CD4-positive, CD25-positive, alpha-beta regulatory T cell (primary cell): ENCODE data around the gene RAD51D. TPM values are rescaled to one million over a fixed set of nuclear protein-coding genes. Genes with fewer than 3 reads are reported as not detected.
"Not testable (repeated sequence)": the region's sequence is repeated elsewhere in the genome, so short reads cannot be mapped to it uniquely, and the experiment has no call there.

Experiments
- ATAC-seq, 2 donors: fragments of 150-1000 bp; cut with Tn5 transposase; one replicate each; pipeline ENCODE4 v1.10.0; 2021; ENCODE audit warnings: low read depth in 2 of 2, moderate number of reproducible peaks in 2 of 2, moderate library complexity in 1 of 2
- DNase-seq, 3 donors: peaks; one replicate each; pipeline versions ENCODE4 v3.0.0 to v3.0.0-alpha.2; 2012 to 2022; ENCODE audit warnings: mixed read lengths in 1 of 3
- H3K27ac ChIP-seq: one replicate; pipeline ENCODE4 v1.7.0; 2013; ENCODE audit warnings: mild to moderate bottlenecking, low read length; ENCODE audit not compliant: insufficient read depth, poor library complexity, severe bottlenecking
- H3K27me3 ChIP-seq: one replicate; pipeline ENCODE4 v1.7.0; 2013; ENCODE audit warnings: low read length; ENCODE audit not compliant: control insufficient read depth, insufficient read depth
- H3K36me3 ChIP-seq: one replicate; pipeline ENCODE4 v1.7.0; 2013; ENCODE audit warnings: mild to moderate bottlenecking, low read length, moderate library complexity; ENCODE audit not compliant: control insufficient read depth, insufficient read depth
- H3K4me1 ChIP-seq: 2 replicates; pipeline ENCODE4 v1.7.0; 2013; ENCODE audit warnings: mild to moderate bottlenecking, low read length; ENCODE audit not compliant: insufficient read depth, control insufficient read depth, poor library complexity, severe bottlenecking
- H3K4me3 ChIP-seq: one replicate; pipeline ENCODE4 v1.7.0; 2013; ENCODE audit warnings: low read depth, mild to moderate bottlenecking, low read length, moderate library complexity
- H3K9me3 ChIP-seq, 2 experiments: 1 replicate in 1 of 2; 2 replicates in 1 of 2; pipeline ENCODE4 v1.7.0; 2013; ENCODE audit warnings: low read length in 2 of 2, mild to moderate bottlenecking in 1 of 2, moderate library complexity in 1 of 2; ENCODE audit not compliant: control insufficient read depth in 2 of 2
- H3K27ac Mint-ChIP-seq, 3 donors: one replicate each; pipeline ENCODE4 v1.8.0; 2020 to 2022; ENCODE audit warnings: mild to moderate bottlenecking in 3 of 3, mixed read lengths in 3 of 3, moderate library complexity in 2 of 3
- H3K27me3 Mint-ChIP-seq: one replicate; pipeline ENCODE4 v1.8.0; 2022; ENCODE audit warnings: mild to moderate bottlenecking, mixed read lengths
- H3K36me3 Mint-ChIP-seq: one replicate; pipeline ENCODE4 v1.8.0; 2020; ENCODE audit warnings: mixed read lengths
- H3K4me1 Mint-ChIP-seq, 4 donors: one replicate each; pipeline ENCODE4 v1.8.0; 2020 to 2022; ENCODE audit warnings: mixed read lengths in 4 of 4, mild to moderate bottlenecking in 1 of 4
- H3K4me3 Mint-ChIP-seq, 4 donors: one replicate each; pipeline ENCODE4 v1.8.0; 2020 to 2022; ENCODE audit warnings: mild to moderate bottlenecking in 4 of 4, mixed read lengths in 4 of 4, moderate library complexity in 3 of 4
- H3K9me3 Mint-ChIP-seq, 7 donors: one replicate each; pipeline ENCODE4 v1.8.0; 2020 to 2022; ENCODE audit warnings: mixed read lengths in 7 of 7, mild to moderate bottlenecking in 3 of 7, moderate library complexity in 2 of 7
- polyA plus RNA-seq, 4 donors: library from polyadenylated mRNA; unstranded; fragments of 300-500 nt; fragmentation: Illumina TruSeq; gene quantifications; one replicate each; pipeline ENCODE4 v1.2.3, GENCODE V29; 2021
- total RNA-seq: library from RNA; stranded (reverse); gene quantifications from one replicate; pipeline ENCODE4 v1.2.3, GENCODE V29; 2022

Gene RAD51D
- total and polyA plus RNA-seq, 5 donors from 2014 or later = 7.0 to 11.7 (median 11.0) TPM

DNA sequence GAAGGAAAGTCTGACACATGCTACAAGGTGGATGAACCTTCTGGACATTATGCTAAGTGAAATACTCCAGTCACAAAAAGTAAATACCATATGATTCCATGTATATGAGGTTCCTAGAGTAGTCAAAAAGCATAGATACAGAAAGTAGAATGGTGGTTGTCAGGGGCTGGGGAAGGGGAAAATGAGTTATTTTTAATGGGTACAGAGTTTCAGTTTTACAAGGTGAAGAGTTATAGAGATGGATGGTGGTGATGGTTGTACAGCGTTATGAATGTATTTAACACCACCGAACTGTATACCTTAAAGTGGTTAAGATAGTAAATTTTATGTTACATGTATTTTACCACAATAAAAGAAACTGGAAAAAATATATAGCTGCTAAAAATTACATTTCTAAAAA is 17.9 kb downstream of the RAD51D start:
- Histone ChIP-seq H3K9me3 (no peaks in the 10 kb centered on the region), H3K27me3 (no peaks in the 10 kb centered on the region), H3K4me3 (no peak overlapping the region), H3K36me3 (peaks cover 51% of the 10 kb centered on the region), H3K4me1 (no peaks in the 10 kb centered on the region), H3K27ac (no peak overlapping the region)
- Mint-ChIP-seq H3K4me3 (no peak overlapping the region), H3K27ac (peak overlapping the region in 2 of 3 donors; percentile 42 to 56), H3K4me1 (peaks cover 2 to 12% (median 3%) of the 10 kb centered on the region in 4 donors), H3K27me3 (no peaks in the 10 kb centered on the region), H3K9me3 (no peaks in the 10 kb centered on the region), H3K36me3 (peaks cover 47% of the 10 kb centered on the region)
- DNase-seq (no peak), ATAC-seq (no peak)

GRCh38 chr17:35101036-35101435 is 18.6 kb downstream of the RAD51D start:
- Mint-ChIP-seq H3K27ac (no peak overlapping the region), H3K27me3 (no peaks in the 10 kb centered on the region), H3K36me3 (peaks cover 40% of the 10 kb centered on the region), H3K9me3 (no peaks in the 10 kb centered on the region), H3K4me1 (peaks cover 4 to 12% (median 7%) of the 10 kb centered on the region in 4 donors), H3K4me3 (no peak overlapping the region)
- H3K4me3 ChIP-seq = no peak overlapping the region
- H3K36me3 ChIP-seq = peaks cover 45% of the 10 kb centered on the region
- DNase-seq = no peak
- H3K27me3 ChIP-seq = no peaks in the 10 kb centered on the region
- H3K9me3 ChIP-seq = no peaks in the 10 kb centered on the region
- no peak for ATAC-seq
- no peaks in the 10 kb centered on the region for H3K4me1 ChIP-seq
- H3K27ac ChIP-seq = no peak overlapping the region

- Mint-ChIP-seq H3K9me3 (no peaks in the 10 kb centered on the region), H3K27me3 (no peaks in the 10 kb centered on the region), H3K4me1 (peaks cover 0 to 9% (median 6%) of the 10 kb centered on the region in 4 donors), H3K36me3 (peaks cover 35% of the 10 kb centered on the region), H3K27ac (peak overlapping the region in 1 of 3 donors; percentile 83), H3K4me3 (no peak overlapping the region)
- no peak for ATAC-seq
- Histone ChIP-seq H3K27ac (no peak overlapping the region), H3K4me3 (no peak overlapping the region), H3K4me1 (no peaks in the 10 kb centered on the region), H3K36me3 (peaks cover 35% of the 10 kb centered on the region), H3K27me3 (no peaks in the 10 kb centered on the region), H3K9me3 (no peaks in the 10 kb centered on the region)
- DNase-seq = no peak
Observed at GRCh38 chr17:35099908-35100307, 19.8 kb downstream of the RAD51D start.

- H3K36me3 ChIP-seq = peaks cover 25% of the 10 kb centered on the region
- H3K9me3 ChIP-seq = no peaks in the 10 kb centered on the region
- H3K27me3 ChIP-seq = no peaks in the 10 kb centered on the region
- H3K4me3 ChIP-seq = no peak overlapping the region
- no peaks in the 10 kb centered on the region for H3K9me3 Mint-ChIP-seq
- peaks cover 0 to 9% (median 3%) of the 10 kb centered on the region in 4 donors for H3K4me1 Mint-ChIP-seq
- peak overlapping the region in 1 of 3 donors; percentile 47 for H3K27ac Mint-ChIP-seq
- no peak for DNase-seq
- H3K4me3 Mint-ChIP-seq = no peak overlapping the region
- no peak for ATAC-seq
- no peaks in the 10 kb centered on the region for H3K27me3 Mint-ChIP-seq
- H3K27ac ChIP-seq = no peak overlapping the region
- peaks cover 24% of the 10 kb centered on the region for H3K36me3 Mint-ChIP-seq
- H3K4me1 ChIP-seq = no peaks in the 10 kb centered on the region
Observed at GRCh38 chr17:35097776-35098175, 21.9 kb downstream of the RAD51D start.

DNA sequence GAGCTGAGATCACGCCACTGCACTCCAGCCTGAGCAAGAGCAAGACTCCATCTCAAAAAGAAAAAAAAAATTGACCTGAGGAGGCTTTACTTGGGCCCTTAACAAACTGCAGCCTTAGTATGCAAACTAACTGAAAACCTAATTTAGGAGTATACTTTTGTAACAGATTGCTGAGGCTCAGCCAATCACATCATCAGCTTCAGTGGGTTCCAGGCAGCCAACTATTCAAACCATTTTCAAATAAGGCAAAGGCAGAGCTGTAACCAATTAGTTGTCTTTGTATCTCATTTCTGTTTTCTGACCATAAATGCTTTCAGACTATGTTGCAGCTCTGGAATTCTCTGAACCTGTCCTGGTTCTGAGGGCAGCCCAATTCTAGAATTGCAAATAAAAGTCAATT is 23.9 kb downstream of the RAD51D start:
- H3K4me3 ChIP-seq = no peak overlapping the region
- Mint-ChIP-seq H3K9me3 (no peaks in the 10 kb centered on the region), H3K36me3 (peaks cover 17% of the 10 kb centered on the region), H3K27ac (peak overlapping the region in 1 of 3 donors; percentile 83), H3K4me1 (peaks cover 0 to 10% (median 4%) of the 10 kb centered on the region in 4 donors), H3K4me3 (no peak overlapping the region), H3K27me3 (no peaks in the 10 kb centered on the region)
- H3K27ac ChIP-seq = no peak overlapping the region
- DNase-seq = no peak
- H3K27me3 ChIP-seq = no peaks in the 10 kb centered on the region
- no peaks in the 10 kb centered on the region for H3K9me3 ChIP-seq
- H3K4me1 ChIP-seq = no peaks in the 10 kb centered on the region
- H3K36me3 ChIP-seq = peaks cover 15% of the 10 kb centered on the region
- ATAC-seq = no peak

DNA sequence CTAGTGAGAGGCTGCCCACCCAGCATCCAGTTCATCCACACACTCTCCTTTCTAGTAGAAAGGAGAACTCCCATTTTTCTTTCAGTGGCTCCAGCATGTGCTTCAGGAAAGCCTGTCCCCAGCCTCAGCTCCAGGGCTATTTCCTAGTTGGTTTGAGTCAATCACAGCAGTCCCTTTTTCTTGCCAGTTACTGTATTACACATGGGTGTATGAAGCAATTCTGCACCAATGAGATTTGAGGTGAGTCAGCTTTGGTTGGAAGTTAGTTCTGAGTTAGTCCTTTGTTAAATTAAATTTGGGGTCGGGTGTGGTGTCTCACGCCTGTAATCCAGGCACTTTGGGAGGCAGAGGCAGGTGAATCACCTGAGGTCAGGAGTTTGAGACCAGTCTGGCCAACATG is 24.8 kb downstream of the RAD51D start:
- H3K27ac Mint-ChIP-seq = no peak overlapping the region
- H3K4me3 Mint-ChIP-seq = peak overlapping the region in 1 of 4 donors; percentile 66
- no peaks in the 10 kb centered on the region for H3K27me3 Mint-ChIP-seq

GRCh38 chr17:35090707-35091106 is 29.0 kb downstream of the RAD51D start:
- H3K9me3 Mint-ChIP-seq, H3K27me3 ChIP-seq: not testable (repeated sequence)

More for the DNA sequence above, 24.8 kb downstream of the RAD51D start:
- peaks cover 8% of the 10 kb centered on the region for H3K36me3 ChIP-seq
- Mint-ChIP-seq H3K36me3 (peaks cover 8% of the 10 kb centered on the region), H3K9me3 (no peaks in the 10 kb centered on the region), H3K4me1 (peaks cover 3 to 13% (median 4%) of the 10 kb centered on the region in 4 donors)
- H3K4me1 ChIP-seq = peaks cover 4% of the 10 kb centered on the region
- no peaks in the 10 kb centered on the region for H3K27me3 ChIP-seq
- no peak overlapping the region for H3K27ac ChIP-seq
- no peaks in the 10 kb centered on the region for H3K9me3 ChIP-seq
- no peak for DNase-seq
- ATAC-seq = no peak
- H3K4me3 ChIP-seq = no peak overlapping the region

DNA sequence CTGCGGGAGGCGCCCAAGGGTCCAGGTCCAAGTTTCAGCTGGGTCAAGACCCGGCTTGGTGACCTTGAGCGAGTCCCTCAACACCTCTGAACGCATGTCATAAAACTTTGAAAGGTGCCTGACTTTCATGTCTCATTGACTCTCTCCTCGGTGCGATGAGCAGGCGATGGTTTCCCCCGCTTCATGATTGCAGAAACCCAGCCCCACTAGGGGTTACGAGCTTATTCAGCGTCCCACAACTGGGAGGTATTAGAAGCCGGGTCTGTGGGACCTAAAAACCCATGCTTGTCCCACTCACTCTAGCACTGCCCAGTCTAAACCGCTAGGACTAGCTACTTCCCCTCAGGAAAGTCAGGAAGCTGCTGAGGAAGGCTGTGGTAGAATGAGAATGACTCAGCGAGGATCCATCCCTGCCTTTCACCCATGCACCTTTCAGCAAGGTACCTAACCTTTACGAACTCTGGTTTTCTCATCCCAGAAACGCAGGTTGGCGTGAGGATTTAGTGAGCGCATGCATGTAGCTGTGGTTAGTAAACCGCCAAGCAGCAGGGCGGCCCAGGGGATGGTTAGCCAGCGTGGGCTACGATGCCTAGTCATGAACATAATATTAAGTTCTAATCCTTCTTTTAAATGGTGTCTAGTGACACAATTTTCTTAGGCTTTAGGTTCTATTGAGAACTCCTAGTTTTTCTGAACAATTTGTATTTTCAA is 29.9 kb downstream of the RAD51D start:
- Mint-ChIP-seq H3K4me1 (peaks cover 27 to 46% (median 33%) of the 10 kb centered on the region in 4 donors), H3K4me3 (peak overlapping the region; percentile 92 to 99 (median 94)), H3K27ac (peak overlapping the region; percentile 94 to 95 (median 94)), H3K36me3 (no peaks in the 10 kb centered on the region), H3K27me3 (no peaks in the 10 kb centered on the region), H3K9me3 (no peaks in the 10 kb centered on the region)
- H3K4me3 ChIP-seq = peak overlapping the region; percentile 91
- H3K9me3 ChIP-seq = no peaks in the 10 kb centered on the region
- H3K27me3 ChIP-seq = no peaks in the 10 kb centered on the region
- H3K36me3 ChIP-seq = no peaks in the 10 kb centered on the region
- peak; percentile 29 to 32 for ATAC-seq
- DNase-seq = peak in 1 of 3 donors; percentile 33
- H3K27ac ChIP-seq = peak overlapping the region; percentile 97
- peaks cover 42% of the 10 kb centered on the region for H3K4me1 ChIP-seq

More at GRCh38 chr17:35090707-35091106, 29.0 kb downstream of the RAD51D start:
- not testable (repeated sequence) for H3K36me3 ChIP-seq, ATAC-seq, H3K27ac ChIP-seq, H3K9me3 ChIP-seq, H3K4me3 ChIP-seq, DNase-seq, H3K27me3 Mint-ChIP-seq, H3K36me3 Mint-ChIP-seq
- peaks cover 33% of the 10 kb centered on the region for H3K4me1 ChIP-seq
- Mint-ChIP-seq H3K4me1 (peaks cover 21 to 36% (median 26%) of the 10 kb centered on the region in 4 donors), H3K27ac (peak overlapping the region in 2 of 3 donors; percentile 55 to 63), H3K4me3 (peak overlapping the region in 1 of 4 donors; percentile 95)
